Endothelial cell (in vitro differentiated cells): ENCODE results near the gene PSMB8. TPM values are rescaled to one million over a fixed set of nuclear protein-coding genes. Genes with fewer than 3 reads are reported as not detected.

Experiments used
- DNase-seq: peaks from one replicate; pipeline ENCODE4 v3.0.0; 2021; ENCODE audit warnings: low spot score
- H3K27ac Mint-ChIP-seq: one replicate; pipeline ENCODE4 v1.8.0; 2021; ENCODE audit warnings: mixed read lengths, inconsistent platforms; ENCODE audit not compliant: unreplicated experiment
- H3K27me3 Mint-ChIP-seq: one replicate; pipeline ENCODE4 v1.8.0; 2021; ENCODE audit warnings: mild to moderate bottlenecking, moderate library complexity, mixed read lengths, inconsistent platforms; ENCODE audit not compliant: unreplicated experiment
- H3K36me3 Mint-ChIP-seq: one replicate; pipeline ENCODE4 v1.8.0; 2021; ENCODE audit warnings: mild to moderate bottlenecking, low read depth, mixed read lengths, inconsistent platforms; ENCODE audit not compliant: unreplicated experiment
- H3K4me1 Mint-ChIP-seq: one replicate; pipeline ENCODE4 v1.8.0; 2021; ENCODE audit warnings: mild to moderate bottlenecking, mixed read lengths, inconsistent platforms; ENCODE audit not compliant: unreplicated experiment
- H3K4me3 Mint-ChIP-seq: one replicate; pipeline ENCODE4 v1.8.0; 2021; ENCODE audit warnings: mild to moderate bottlenecking, mixed read lengths, inconsistent platforms; ENCODE audit not compliant: unreplicated experiment
- H3K9me3 Mint-ChIP-seq: one replicate; pipeline ENCODE4 v1.8.0; 2021; ENCODE audit warnings: mixed read lengths, inconsistent platforms; ENCODE audit not compliant: unreplicated experiment
- CTCF ChIP-seq: fragments of 200-600 bp; sonication (generic); IDR thresholded peaks from one replicate; pipeline ENCODE4 v1.5.0; 2021; ENCODE audit warnings: antibody characterized with exemption; ENCODE audit not compliant: unreplicated experiment
- total RNA-seq: library from RNA; stranded (reverse); fragmentation: NEBNext Ultra II Directional; extraction: Animal tissue kit (Norgen Biotek cat#: 25700); gene quantifications from one replicate; pipeline ENCODE4 v1.2.1, GENCODE V29; 2021; ENCODE audit not compliant: unreplicated experiment

The PSMB8 gene
- total RNA-seq, 1 donor from 2014 or later, result 5.2 TPM

- Mint-ChIP-seq H3K4me3 (no peak overlapping the region), H3K4me1 (peaks cover 4% of the 10 kb centered on the region), H3K36me3 (no peaks in the 10 kb centered on the region), H3K27ac (no peak overlapping the region), H3K9me3 (no peaks in the 10 kb centered on the region), H3K27me3 (peaks cover 9% of the 10 kb centered on the region)
- DNase-seq, result no peak
- no peak for TF ChIP-seq CTCF
Measured at GRCh38 chr6:32830936-32831335, 12.9 kb downstream of the PSMB8 start.

GRCh38 chr6:32830017-32830416, 13.8 kb downstream of the PSMB8 start:
- Mint-ChIP-seq H3K27ac (no peak overlapping the region), H3K4me1 (peaks cover 6% of the 10 kb centered on the region), H3K9me3 (no peaks in the 10 kb centered on the region), H3K4me3 (no peak overlapping the region), H3K27me3 (peaks cover 9% of the 10 kb centered on the region), H3K36me3 (no peaks in the 10 kb centered on the region)
- no peak for DNase-seq
- TF ChIP-seq CTCF, result no peak

- peaks cover 6% of the 10 kb centered on the region for H3K4me1 Mint-ChIP-seq
- DNase-seq, result no peak
- H3K9me3 Mint-ChIP-seq, result no peaks in the 10 kb centered on the region
- no peak overlapping the region for H3K4me3 Mint-ChIP-seq
- no peak overlapping the region for H3K27ac Mint-ChIP-seq
- peaks cover 9% of the 10 kb centered on the region for H3K27me3 Mint-ChIP-seq
- TF ChIP-seq CTCF, result no peak
- H3K36me3 Mint-ChIP-seq, result no peaks in the 10 kb centered on the region
Measured at GRCh38 chr6:32829495-32829894, 14.4 kb downstream of the PSMB8 start.

DNA sequence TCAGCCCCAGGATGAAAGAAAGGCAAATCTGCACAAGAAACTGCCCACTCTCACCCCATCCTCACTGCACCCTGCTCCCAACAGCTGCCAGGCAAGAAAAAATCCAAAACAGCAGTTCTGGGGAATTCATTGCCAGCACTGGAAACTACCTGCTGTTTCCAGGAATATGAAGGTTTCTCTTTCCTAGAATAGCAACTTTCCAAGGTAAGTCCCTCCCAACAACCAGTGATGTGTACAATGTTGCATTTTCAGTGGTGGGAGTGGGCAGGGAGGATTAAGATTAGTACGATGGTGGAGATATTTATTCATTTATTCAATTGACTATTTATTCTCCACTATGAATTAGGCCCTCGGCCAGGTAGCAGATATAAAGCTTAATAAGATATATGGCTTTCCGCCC, 16.8 kb downstream of the PSMB8 start:
- peaks cover 6% of the 10 kb centered on the region for H3K4me1 Mint-ChIP-seq
- H3K27me3 Mint-ChIP-seq, result peaks cover 4% of the 10 kb centered on the region
- no peak for DNase-seq
- no peaks in the 10 kb centered on the region for H3K9me3 Mint-ChIP-seq
- H3K27ac Mint-ChIP-seq, result no peak overlapping the region
- no peak overlapping the region for H3K4me3 Mint-ChIP-seq
- TF ChIP-seq CTCF, result no peak
- no peaks in the 10 kb centered on the region for H3K36me3 Mint-ChIP-seq

GRCh38 chr6:32825966-32826365, 17.9 kb downstream of the PSMB8 start:
- no peak for DNase-seq
- Mint-ChIP-seq H3K4me1 (peaks cover 6% of the 10 kb centered on the region), H3K9me3 (no peaks in the 10 kb centered on the region), H3K36me3 (no peaks in the 10 kb centered on the region), H3K4me3 (no peak overlapping the region), H3K27me3 (peaks cover 4% of the 10 kb centered on the region), H3K27ac (no peak overlapping the region)
- TF ChIP-seq CTCF, result no peak
